ENCODE measurements around the gene CHKA. TPM values are rescaled to one million over a fixed set of nuclear protein-coding genes. Genes with fewer than 3 reads are reported as not detected.
A peak's percentile ranks its signal among the peaks of the same experiment; 100 is the strongest.

Gene CHKA
- total RNA-seq, 1 experiment from 2014 or later = 63.0 TPM

DNA sequence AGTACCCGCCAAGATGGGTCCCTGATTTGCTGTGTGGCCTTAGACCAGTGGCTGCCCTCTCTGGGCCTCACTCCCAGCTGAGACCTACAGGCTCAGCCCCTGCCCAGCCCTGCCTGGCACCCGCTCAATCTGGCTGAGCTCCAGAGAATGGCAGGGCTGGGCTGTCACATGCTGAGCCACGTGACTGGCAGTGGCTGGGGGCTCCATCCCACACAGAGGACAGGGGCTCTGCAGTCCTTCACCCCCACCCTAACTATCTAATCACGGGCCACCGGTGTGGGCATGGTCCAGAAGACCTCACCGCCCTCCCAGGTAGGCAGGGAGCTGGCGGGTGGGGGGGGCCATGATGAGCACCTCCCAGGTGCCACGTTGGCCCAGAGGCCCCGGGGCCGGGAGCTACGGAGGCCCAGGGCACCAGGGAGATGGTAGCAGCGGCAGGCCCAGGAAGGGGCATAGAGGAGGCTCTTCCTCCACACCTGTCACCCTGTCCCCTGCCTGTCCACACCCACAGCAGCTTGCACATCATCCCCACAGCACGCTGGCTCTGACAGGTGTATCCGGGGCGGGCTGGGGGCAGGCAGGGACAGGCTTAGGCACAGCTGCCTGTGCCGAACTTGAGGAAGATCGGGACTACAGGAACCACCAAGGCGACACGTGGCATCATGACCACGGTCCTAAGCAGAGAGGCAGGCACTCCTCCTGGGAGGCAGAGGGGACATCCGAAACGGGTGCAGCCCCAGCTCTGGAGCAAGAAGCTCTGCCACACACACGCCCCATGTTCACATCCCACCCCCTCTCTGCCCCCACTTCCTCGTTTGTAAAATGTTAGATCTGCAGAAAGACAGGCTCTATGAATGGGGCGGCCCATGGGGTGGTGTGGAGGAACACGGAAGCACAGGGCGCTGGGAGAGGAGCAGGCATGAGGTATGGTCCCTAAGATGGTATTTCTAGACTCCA is 112.5 kb downstream of the CHKA start:
- Histone ChIP-seq H2AK5ac (ENCODE audit: insufficient read length, low read length) (no peak overlapping the region), H2BK120ac (ENCODE audit: low read depth, low read length, poor library complexity, severe bottlenecking) (no peak overlapping the region), H3T11ph (ENCODE audit: low read length) (no peak overlapping the region), H2AFZ (ENCODE audit: low read length) (no peak overlapping the region), H3K56ac (ENCODE audit: insufficient read length, low read depth, low read length) (no peak overlapping the region), H3K23me2 (ENCODE audit: insufficient read length, low read depth, low read length, poor library complexity, severe bottlenecking) (no peaks in the 10 kb centered on the region), H4K8ac (replicated peaks; ENCODE audit: insufficient read length, low read depth, low read length) (no peak overlapping the region), H3K27ac (ENCODE audit: insufficient read length, low read depth, low read length) (no peak overlapping the region), H3K79me1 (ENCODE audit: insufficient read depth, low read depth, low read length, poor library complexity, severe bottlenecking) (no peaks in the 10 kb centered on the region), H3K23ac (ENCODE audit: insufficient read length, low read depth, low read length) (no peak overlapping the region), H2BK20ac (ENCODE audit: low read depth, low read length, poor library complexity, severe bottlenecking) (no peak overlapping the region), H2BK5ac (ENCODE audit: insufficient read length, low read length) (no peak overlapping the region), H2BK12ac (ENCODE audit: insufficient read length, low read depth, low read length) (no peak overlapping the region), H4K20me1 (ENCODE audit: control insufficient read depth, insufficient read depth, insufficient read length) (no peaks in the 10 kb centered on the region), H3K4ac (ENCODE audit: low read depth, low read length) (no peak overlapping the region), H3K27me3 (ENCODE audit: insufficient read depth, low read length) (no peaks in the 10 kb centered on the region), H3K14ac (ENCODE audit: insufficient read depth, low read length) (no peak overlapping the region), H3K4me2 (ENCODE audit: insufficient read depth, insufficient read length, low read length) (no peak overlapping the region), H3K18ac (ENCODE audit: insufficient read length, low read depth, low read length) (no peak overlapping the region), H2BK15ac (ENCODE audit: low read depth, low read length) (no peak overlapping the region), H3K9ac (ENCODE audit: extremely low read depth, insufficient read length, low read length) (no peak overlapping the region), H3K9me3 (ENCODE audit: control insufficient read depth, low read depth, low read length) (no peaks in the 10 kb centered on the region), H4K5ac (ENCODE audit: insufficient read length, low read depth, low read length) (no peak overlapping the region), H4K91ac (ENCODE audit: insufficient read length, low read depth, low read length) (no peak overlapping the region), H3K4me1 (ENCODE audit: insufficient read depth, low read length) (no peaks in the 10 kb centered on the region; the same call in 1 of the 2 replicates), H3K79me2 (ENCODE audit: insufficient read depth, low read length) (no peaks in the 10 kb centered on the region)
- H3K27ac Mint-ChIP-seq = 0 out of 7 replicates have a peak overlapping the region, but pooled peaks of 1 of the 3 experiments have one; percentile 28
- peaks cover 20 to 43% of the 10 kb centered on the region in 2 experiments for H3K4me1 Mint-ChIP-seq
- TF ChIP-seq, protein P1, sequence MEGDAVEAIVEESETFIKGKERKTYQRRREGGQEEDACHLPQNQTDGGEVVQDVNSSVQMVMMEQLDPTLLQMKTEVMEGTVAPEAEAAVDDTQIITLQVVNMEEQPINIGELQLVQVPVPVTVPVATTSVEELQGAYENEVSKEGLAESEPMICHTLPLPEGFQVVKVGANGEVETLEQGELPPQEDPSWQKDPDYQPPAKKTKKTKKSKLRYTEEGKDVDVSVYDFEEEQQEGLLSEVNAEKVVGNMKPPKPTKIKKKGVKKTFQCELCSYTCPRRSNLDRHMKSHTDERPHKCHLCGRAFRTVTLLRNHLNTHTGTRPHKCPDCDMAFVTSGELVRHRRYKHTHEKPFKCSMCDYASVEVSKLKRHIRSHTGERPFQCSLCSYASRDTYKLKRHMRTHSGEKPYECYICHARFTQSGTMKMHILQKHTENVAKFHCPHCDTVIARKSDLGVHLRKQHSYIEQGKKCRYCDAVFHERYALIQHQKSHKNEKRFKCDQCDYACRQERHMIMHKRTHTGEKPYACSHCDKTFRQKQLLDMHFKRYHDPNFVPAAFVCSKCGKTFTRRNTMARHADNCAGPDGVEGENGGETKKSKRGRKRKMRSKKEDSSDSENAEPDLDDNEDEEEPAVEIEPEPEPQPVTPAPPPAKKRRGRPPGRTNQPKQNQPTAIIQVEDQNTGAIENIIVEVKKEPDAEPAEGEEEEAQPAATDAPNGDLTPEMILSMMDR (conservative IDR thresholded peaks at IDR 0.05) = no peak
- H3K36me3 Mint-ChIP-seq (ENCODE audit: insufficient read depth in 1 of 3, low read depth in 3 of 3) = no peaks in the 10 kb centered on the region
- peaks cover 2% of the 10 kb centered on the region for H3K27me3 Mint-ChIP-seq (ENCODE audit: low read depth)
- peaks cover 0 to 5% of the 10 kb centered on the region in 2 experiments; a peak in 1 of 5 replicates for H3K9me3 Mint-ChIP-seq
- DNase-seq = no peak
- WGBS (ENCODE audit: extremely low coverage, insufficient read length, low lambda C conversion rate) = no CpG with 5 or more reads among the region's 27 CpGs
- no peak overlapping the region; a peak in 2 of 5 replicates for H3K4me3 Mint-ChIP-seq

Data from H9 (cell line).